Glutamatergic neuron (in vitro differentiated cells): Measurements from ENCODE around the gene METTL1. TPM values are rescaled to one million over a fixed set of nuclear protein-coding genes. Genes with fewer than 3 reads are reported as not detected.

Experiments used
- DNase-seq: peaks from one replicate; pipeline ENCODE4 v3.0.0; 2022
- H3K27ac Mint-ChIP-seq: one replicate; pipeline ENCODE4 v1.8.0; 2020; ENCODE audit warnings: mild to moderate bottlenecking, mixed read lengths, inconsistent platforms; ENCODE audit not compliant: unreplicated experiment
- H3K27me3 Mint-ChIP-seq: one replicate; pipeline ENCODE4 v1.8.0; 2020; ENCODE audit warnings: mild to moderate bottlenecking, moderate library complexity, mixed read lengths, inconsistent platforms; ENCODE audit not compliant: unreplicated experiment
- H3K36me3 Mint-ChIP-seq: one replicate; pipeline ENCODE4 v1.8.0; 2020; ENCODE audit warnings: mild to moderate bottlenecking, mixed read lengths, inconsistent platforms; ENCODE audit not compliant: unreplicated experiment
- H3K4me1 Mint-ChIP-seq: one replicate; pipeline ENCODE4 v1.8.0; 2020; ENCODE audit warnings: mild to moderate bottlenecking, low read depth, mixed read lengths, inconsistent platforms; ENCODE audit not compliant: unreplicated experiment
- H3K4me3 Mint-ChIP-seq: one replicate; pipeline ENCODE4 v1.8.0; 2020; ENCODE audit warnings: mild to moderate bottlenecking, mixed read lengths, inconsistent platforms; ENCODE audit not compliant: unreplicated experiment
- H3K9me3 Mint-ChIP-seq: one replicate; pipeline ENCODE4 v1.8.0; 2020; ENCODE audit warnings: mild to moderate bottlenecking, moderate library complexity, mixed read lengths, inconsistent platforms; ENCODE audit not compliant: unreplicated experiment
- CTCF ChIP-seq: fragments of 200-600 bp; sonication (generic); IDR thresholded peaks from one replicate; pipeline ENCODE4 v1.5.0; 2021; ENCODE audit not compliant: partially characterized antibody, unreplicated experiment
- total RNA-seq: library from RNA; stranded (reverse); fragmentation: NEBNext Ultra II Directional; extraction: Animal tissue kit (Norgen Biotek cat#: 25700); gene quantifications from one replicate; pipeline ENCODE4 v1.2.1, GENCODE V29; 2021; ENCODE audit not compliant: unreplicated experiment

METTL1 gene
- total RNA-seq, 1 donor from 2014 or later = 9.1 TPM

- H3K27ac Mint-ChIP-seq = no peak overlapping the region
- H3K27me3 Mint-ChIP-seq = peaks cover 4% of the 10 kb centered on the region
- no peaks in the 10 kb centered on the region for H3K9me3 Mint-ChIP-seq
- no peak overlapping the region for H3K4me3 Mint-ChIP-seq
- no peaks in the 10 kb centered on the region for H3K36me3 Mint-ChIP-seq
- no peaks in the 10 kb centered on the region for H3K4me1 Mint-ChIP-seq
- no peak for TF ChIP-seq CTCF
- no peak for DNase-seq
Observed at GRCh38 chr12:57807285-57807684, 35.4 kb upstream of the METTL1 start.

- DNase-seq = no peak
- Mint-ChIP-seq H3K27me3 (peaks cover 2% of the 10 kb centered on the region), H3K4me1 (no peaks in the 10 kb centered on the region), H3K9me3 (no peaks in the 10 kb centered on the region), H3K4me3 (no peak overlapping the region), H3K27ac (no peak overlapping the region), H3K36me3 (no peaks in the 10 kb centered on the region)
- no peak for TF ChIP-seq CTCF
Observed at GRCh38 chr12:57806677-57807076, 34.8 kb upstream of the METTL1 start.

DNA sequence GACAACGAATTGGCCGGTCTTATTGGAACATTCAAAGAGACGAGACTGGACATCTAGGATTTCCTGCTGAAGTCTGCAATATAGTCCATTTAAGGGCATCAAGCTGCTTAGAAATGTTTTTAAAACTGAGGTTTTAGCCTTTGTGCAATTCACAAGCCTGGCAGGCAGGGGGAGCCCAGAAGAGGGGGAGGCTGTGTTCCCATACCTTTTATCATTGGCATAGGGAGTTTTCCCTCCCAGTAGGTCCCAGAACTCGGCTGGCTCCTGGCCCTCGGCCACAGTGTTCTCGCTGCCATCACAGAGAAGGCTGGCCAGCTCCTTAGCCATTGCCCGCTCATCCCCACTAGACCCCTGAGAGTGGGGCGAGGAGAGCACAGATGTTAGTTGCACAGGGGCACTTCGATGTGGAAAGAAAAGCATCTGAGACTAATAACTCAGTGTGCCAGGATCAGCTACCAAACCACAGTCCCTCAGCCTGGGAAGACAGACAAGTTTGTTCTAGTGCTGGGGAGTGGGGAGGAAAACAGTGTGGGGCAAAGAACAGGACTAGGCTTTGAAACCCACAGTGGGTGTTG lies 31.5 kb upstream of the METTL1 start:
- no peaks in the 10 kb centered on the region for H3K9me3 Mint-ChIP-seq
- H3K4me3 Mint-ChIP-seq = no peak overlapping the region
- no peak overlapping the region for H3K27ac Mint-ChIP-seq
- H3K36me3 Mint-ChIP-seq = no peaks in the 10 kb centered on the region
- peak; percentile 72 for DNase-seq
- peaks cover 2% of the 10 kb centered on the region for H3K27me3 Mint-ChIP-seq
- peak; percentile 75 for TF ChIP-seq CTCF
- H3K4me1 Mint-ChIP-seq = no peaks in the 10 kb centered on the region

GRCh38 chr12:57802607-57803006 lies 30.7 kb upstream of the METTL1 start:
- TF ChIP-seq CTCF = no peak
- no peaks in the 10 kb centered on the region for H3K9me3 Mint-ChIP-seq
- H3K4me3 Mint-ChIP-seq = no peak overlapping the region
- no peak overlapping the region for H3K27ac Mint-ChIP-seq
- H3K27me3 Mint-ChIP-seq = peaks cover 2% of the 10 kb centered on the region
- H3K4me1 Mint-ChIP-seq = no peaks in the 10 kb centered on the region
- no peaks in the 10 kb centered on the region for H3K36me3 Mint-ChIP-seq
- no peak for DNase-seq

GRCh38 chr12:57800965-57801364 lies 29.1 kb upstream of the METTL1 start:
- H3K27me3 Mint-ChIP-seq = peaks cover 1% of the 10 kb centered on the region
- no peaks in the 10 kb centered on the region for H3K9me3 Mint-ChIP-seq
- no peak overlapping the region for H3K27ac Mint-ChIP-seq
- no peak for TF ChIP-seq CTCF
- no peak for DNase-seq
- no peaks in the 10 kb centered on the region for H3K4me1 Mint-ChIP-seq
- no peak overlapping the region for H3K4me3 Mint-ChIP-seq
- H3K36me3 Mint-ChIP-seq = no peaks in the 10 kb centered on the region
